DOHH2 (cell line): ENCODE measurements around the gene TOR2A.

Experiments used
- EZH2phosphoT487 ChIP-seq: fragments of 200-600 bp; sonication (generic); IDR thresholded peaks from 2 replicates; pipeline ENCODE4 v1.6.1; 2017; ENCODE audit warnings: borderline replicate concordance, mild to moderate bottlenecking, antibody characterized with exemption, low read length, moderate library complexity, mixed read lengths
- TF ChIP-seq, protein P1 (sequence below): fragments of 200-600 bp; sonication (generic); IDR thresholded peaks from one replicate; pipeline ENCODE4 v1.5.1; 2014; ENCODE audit warnings: antibody characterized with exemption, mild to moderate bottlenecking, low read depth, low read length; ENCODE audit not compliant: poor library complexity, severe bottlenecking

- TF ChIP-seq, protein P1, sequence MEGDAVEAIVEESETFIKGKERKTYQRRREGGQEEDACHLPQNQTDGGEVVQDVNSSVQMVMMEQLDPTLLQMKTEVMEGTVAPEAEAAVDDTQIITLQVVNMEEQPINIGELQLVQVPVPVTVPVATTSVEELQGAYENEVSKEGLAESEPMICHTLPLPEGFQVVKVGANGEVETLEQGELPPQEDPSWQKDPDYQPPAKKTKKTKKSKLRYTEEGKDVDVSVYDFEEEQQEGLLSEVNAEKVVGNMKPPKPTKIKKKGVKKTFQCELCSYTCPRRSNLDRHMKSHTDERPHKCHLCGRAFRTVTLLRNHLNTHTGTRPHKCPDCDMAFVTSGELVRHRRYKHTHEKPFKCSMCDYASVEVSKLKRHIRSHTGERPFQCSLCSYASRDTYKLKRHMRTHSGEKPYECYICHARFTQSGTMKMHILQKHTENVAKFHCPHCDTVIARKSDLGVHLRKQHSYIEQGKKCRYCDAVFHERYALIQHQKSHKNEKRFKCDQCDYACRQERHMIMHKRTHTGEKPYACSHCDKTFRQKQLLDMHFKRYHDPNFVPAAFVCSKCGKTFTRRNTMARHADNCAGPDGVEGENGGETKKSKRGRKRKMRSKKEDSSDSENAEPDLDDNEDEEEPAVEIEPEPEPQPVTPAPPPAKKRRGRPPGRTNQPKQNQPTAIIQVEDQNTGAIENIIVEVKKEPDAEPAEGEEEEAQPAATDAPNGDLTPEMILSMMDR = no peak
- no peak for TF ChIP-seq EZH2phosphoT487
Measured at GRCh38 chr9:127698985-127699670, 36.0 kb downstream of the TOR2A start.
